AG09319 (cell line): ENCODE measurements around the gene OSM.

Experiments
- DNase-seq: peaks from one replicate; pipeline ENCODE4 v3.0.0-alpha.2; 2010; ENCODE audit warnings: low read depth; ENCODE audit errors: extremely low read depth
- TF ChIP-seq, protein P1 (sequence below): IDR thresholded peaks from 2 replicates; pipeline ENCODE4 v1.5.1; 2011; ENCODE audit warnings: low read depth, mild to moderate bottlenecking, inconsistent platforms, low read length, moderate library complexity

OSM gene

DNA sequence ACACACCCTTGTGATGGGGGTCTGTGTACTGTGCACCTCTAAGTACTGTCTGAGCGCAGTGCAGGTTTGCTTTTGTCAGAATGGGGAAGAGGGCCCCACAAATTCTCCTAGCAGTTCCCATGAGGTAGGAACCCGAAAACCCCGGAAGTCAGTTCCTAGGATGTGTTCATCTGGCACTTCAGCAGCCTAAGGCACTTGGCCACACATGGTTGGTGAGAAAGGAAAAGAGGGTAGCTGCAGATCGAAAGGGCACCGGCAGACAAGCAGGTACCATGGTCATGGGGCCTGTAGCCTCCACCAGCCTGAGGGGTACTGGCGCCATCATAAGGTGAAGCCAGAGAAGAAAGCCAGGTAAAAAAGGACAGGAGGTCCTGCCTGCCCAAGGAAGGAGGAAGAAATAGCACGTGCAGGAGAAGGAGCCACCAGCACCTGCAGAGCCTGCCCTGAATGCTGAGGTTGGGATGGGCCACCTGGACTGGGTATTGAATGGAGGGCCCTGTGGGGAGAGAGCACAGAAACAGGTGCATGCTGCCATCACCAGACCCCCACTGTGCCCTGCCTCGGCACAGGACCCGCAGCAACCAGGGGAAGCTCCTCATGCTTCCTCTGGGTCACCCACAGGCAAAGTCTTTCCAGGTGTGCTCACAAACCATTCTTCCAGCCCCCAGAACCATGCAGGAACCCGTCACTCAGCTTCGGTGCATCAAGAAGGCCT, 30.8 kb upstream of the OSM start:
- TF ChIP-seq, protein P1, sequence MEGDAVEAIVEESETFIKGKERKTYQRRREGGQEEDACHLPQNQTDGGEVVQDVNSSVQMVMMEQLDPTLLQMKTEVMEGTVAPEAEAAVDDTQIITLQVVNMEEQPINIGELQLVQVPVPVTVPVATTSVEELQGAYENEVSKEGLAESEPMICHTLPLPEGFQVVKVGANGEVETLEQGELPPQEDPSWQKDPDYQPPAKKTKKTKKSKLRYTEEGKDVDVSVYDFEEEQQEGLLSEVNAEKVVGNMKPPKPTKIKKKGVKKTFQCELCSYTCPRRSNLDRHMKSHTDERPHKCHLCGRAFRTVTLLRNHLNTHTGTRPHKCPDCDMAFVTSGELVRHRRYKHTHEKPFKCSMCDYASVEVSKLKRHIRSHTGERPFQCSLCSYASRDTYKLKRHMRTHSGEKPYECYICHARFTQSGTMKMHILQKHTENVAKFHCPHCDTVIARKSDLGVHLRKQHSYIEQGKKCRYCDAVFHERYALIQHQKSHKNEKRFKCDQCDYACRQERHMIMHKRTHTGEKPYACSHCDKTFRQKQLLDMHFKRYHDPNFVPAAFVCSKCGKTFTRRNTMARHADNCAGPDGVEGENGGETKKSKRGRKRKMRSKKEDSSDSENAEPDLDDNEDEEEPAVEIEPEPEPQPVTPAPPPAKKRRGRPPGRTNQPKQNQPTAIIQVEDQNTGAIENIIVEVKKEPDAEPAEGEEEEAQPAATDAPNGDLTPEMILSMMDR: no peak
- DNase-seq: no peak

DNA sequence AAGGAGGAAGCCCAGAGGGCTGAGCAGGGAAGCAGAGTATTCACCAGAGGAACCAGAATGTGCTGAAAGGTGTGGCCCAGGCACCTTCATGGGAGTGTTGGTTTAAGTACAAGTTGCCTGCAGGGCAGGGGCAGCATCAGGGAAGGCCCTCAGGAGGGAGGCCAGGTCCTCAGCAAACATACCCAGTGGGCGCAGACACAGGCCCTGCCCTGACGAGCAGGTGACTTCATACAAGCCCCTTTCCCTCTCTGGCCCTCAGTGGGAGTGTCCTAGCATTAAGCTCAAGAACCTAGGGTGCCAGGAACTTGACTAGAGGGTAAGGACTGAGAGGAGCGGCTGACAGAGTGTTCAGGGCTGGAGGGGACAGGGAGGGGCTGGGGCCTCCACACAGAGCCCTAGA, 30.2 kb upstream of the OSM start:
- DNase-seq: no peak
- TF ChIP-seq, protein P1: no peak

DNA sequence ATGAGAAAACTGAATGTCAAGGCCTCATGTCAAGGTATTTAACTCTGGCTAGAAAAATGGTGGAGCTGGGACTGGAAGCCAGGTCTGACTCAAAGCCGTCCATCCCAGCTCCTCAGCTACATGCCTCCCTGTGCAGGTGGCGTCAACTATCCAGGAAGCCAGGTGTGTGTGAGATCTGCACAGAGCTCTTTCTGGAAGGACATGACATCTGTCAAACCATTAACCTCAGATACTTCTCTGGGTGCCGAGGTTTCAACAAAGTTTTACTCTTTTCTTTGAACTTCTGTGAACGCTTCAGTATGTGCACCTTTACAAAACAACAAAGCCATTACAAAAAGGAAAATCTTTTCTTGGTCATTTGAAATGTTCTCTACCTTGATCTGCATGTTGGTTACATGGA, 29.7 kb upstream of the OSM start:
- no peak for DNase-seq
- TF ChIP-seq, protein P1: no peak

DNA sequence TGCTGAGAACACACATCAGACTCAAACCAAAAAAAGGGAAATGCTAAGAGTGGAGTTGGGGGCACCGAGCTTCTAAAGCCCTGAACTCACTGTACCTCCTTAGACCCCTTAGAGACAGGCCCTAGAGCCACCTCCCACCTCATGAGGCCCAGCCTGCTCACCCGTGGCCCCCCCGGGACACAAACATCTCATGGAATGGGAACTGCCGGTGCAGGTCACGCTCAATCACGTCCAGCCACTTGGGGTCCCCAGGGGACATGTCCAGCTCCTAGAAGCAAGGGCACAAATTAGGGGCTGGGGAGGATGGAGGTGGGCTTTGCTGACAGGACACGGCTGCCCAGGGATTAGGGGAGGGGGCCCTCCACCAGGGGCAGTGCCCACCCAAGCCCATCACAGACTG, 28.9 kb upstream of the OSM start:
- no peak for DNase-seq
- TF ChIP-seq, protein P1: no peak

DNA sequence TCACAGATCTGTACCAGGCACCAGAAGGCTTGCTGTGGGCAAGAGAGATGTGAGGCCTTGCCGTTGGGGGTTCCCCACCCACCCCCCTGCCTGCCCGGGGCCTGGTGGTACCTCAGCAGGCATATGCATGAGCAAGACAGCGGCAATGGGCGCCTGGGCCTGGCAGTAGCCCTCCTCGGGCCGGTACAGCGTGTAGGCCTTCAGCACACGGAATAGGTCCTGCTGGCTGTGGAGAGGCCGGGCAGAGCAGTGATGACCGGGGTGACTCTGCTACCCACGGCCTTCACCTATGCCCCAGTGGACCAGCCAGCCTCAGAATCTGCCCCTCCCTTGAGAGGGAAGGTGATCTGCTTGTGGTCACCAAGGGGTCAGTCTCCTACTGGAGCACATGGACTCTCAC, 28.2 kb upstream of the OSM start:
- DNase-seq: no peak
- TF ChIP-seq, protein P1: no peak

DNA sequence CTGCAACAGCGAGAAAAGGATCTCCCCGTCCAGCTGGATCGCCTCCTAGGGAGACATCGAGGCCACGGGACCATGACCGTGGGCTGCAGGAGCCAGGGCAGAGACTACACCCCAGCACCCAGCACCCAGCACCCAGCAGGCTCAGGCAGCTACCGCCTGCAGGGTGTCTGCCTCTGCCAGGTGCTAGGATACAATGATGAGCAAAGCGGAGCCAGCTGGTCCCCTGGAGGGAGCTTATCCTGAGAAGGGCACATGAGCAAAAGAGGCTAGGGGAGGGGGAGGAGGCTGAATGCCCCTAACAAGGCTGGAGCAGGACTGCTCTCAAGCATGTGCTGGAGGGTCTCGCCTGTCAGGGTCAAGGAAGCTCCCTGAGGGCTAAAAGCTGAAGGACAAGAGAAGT, 27.4 kb upstream of the OSM start:
- DNase-seq: no peak
- TF ChIP-seq, protein P1: no peak

DNA sequence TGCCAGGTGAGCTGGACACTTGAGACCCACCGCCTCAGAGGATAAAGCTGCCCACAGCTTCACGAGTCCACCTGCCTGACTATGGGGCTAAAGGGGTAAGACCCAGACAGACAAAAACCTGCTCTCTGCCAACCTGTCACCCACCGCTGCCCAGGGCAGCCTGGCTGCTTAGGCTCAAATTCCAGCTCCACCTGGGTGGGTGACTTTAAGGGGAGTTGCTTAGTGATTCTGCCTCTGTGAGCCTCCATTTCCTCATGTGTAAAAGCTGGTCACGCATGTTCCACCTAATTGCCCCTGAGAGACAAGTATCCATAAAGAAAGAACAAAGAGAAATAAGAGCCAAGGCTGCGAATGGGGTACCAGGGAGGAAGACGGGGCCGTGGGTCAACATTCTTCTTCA, 26.4 kb upstream of the OSM start:
- no peak for DNase-seq
- TF ChIP-seq, protein P1: no peak
